HG03135 (cell line): ENCODE data around the gene STX16.
A peak's percentile ranks its signal among the peaks of the same experiment; 100 is the strongest.

Experiments
- ATAC-seq: cut with Tn5 transposase; IDR thresholded peaks from one replicate; pipeline ENCODE4 v1.9.1; 2021; ENCODE audit warnings: mild to moderate bottlenecking, moderate library complexity; ENCODE audit not compliant: unreplicated experiment

The STX16 gene

GRCh38 chr20:58673119-58673518, 22.0 kb downstream of the STX16 start:
- no peak for ATAC-seq

GRCh38 chr20:58675146-58675584, 24.1 kb downstream of the STX16 start:
- ATAC-seq: no peak

- ATAC-seq: no peak
These were observed 24.6 kb downstream of the STX16 start for GRCh38 chr20:58675641-58676040.

GRCh38 chr20:58676161-58676560, 25.1 kb downstream of the STX16 start:
- ATAC-seq: no peak

- ATAC-seq: no peak
These were observed 26.1 kb downstream of the STX16 start for GRCh38 chr20:58677079-58677604.

GRCh38 chr20:58677808-58678207, 26.7 kb downstream of the STX16 start:
- ATAC-seq: no peak

GRCh38 chr20:58678806-58679205, 27.7 kb downstream of the STX16 start:
- no peak for ATAC-seq

GRCh38 chr20:58682656-58683531, 31.8 kb downstream of the STX16 start:
- ATAC-seq: no peak

GRCh38 chr20:58684291-58684690, 33.2 kb downstream of the STX16 start:
- no peak for ATAC-seq

- no peak for ATAC-seq
These were observed 34.9 kb downstream of the STX16 start for GRCh38 chr20:58685988-58686387.

- ATAC-seq: no peak
These were observed 37.3 kb downstream of the STX16 start for GRCh38 chr20:58688414-58688813.

- ATAC-seq: no peak
These were observed 37.8 kb downstream of the STX16 start for GRCh38 chr20:58688840-58689239.

GRCh38 chr20:58690396-58691135, 39.5 kb downstream of the STX16 start:
- no peak for ATAC-seq

- ATAC-seq: no peak
These were observed 40.9 kb downstream of the STX16 start for GRCh38 chr20:58691773-58692578.

- ATAC-seq: peak; percentile 83
These were observed 41.6 kb downstream of the STX16 start, which contains the start of gene NPEPL1 for GRCh38 chr20:58692579-58693225. Gene NPEPL1, plus strand, starts transcription at chr20:58692800. Its CDS starts 101 bp downstream, at chr20:58692901.

GRCh38 chr20:58693226-58694006, 42.3 kb downstream of the STX16 start:
- no peak for ATAC-seq

- ATAC-seq: no peak
These were observed 43.4 kb downstream of the STX16 start for GRCh38 chr20:58694241-58695083.

GRCh38 chr20:58695084-58695722, 44.1 kb downstream of the STX16 start:
- ATAC-seq: no peak
